ENCODE data around the gene PSMD11. TPM values are rescaled to one million over a fixed set of nuclear protein-coding genes. Genes with fewer than 3 reads are reported as not detected.
"Not testable (repeated sequence)": the region's sequence is repeated elsewhere in the genome, so short reads cannot be mapped to it uniquely, and the experiment has no call there.

PSMD11 gene
- total RNA-seq, 1 experiment from 2014 or later: 163 TPM

- Histone ChIP-seq H3F3A (ENCODE audit: low read length, unreplicated experiment) (no peaks in the 10 kb centered on the region), H3K36me3 (ENCODE audit: low read depth, low read length) (no peaks in the 10 kb centered on the region), H3K4me1 (ENCODE audit: insufficient read depth, low read length) (peaks cover 6% of the 10 kb centered on the region; the same call in 1 of the 2 replicates), H3K9me3 (ENCODE audit: low read length) (no peaks in the 10 kb centered on the region), H3K27me3 (ENCODE audit: low read length) (no peaks in the 10 kb centered on the region), H3K9me2 (replicated peaks; ENCODE audit: low read length) (no peaks in the 10 kb centered on the region), H3K79me2 (ENCODE audit: low read length) (no peaks in the 10 kb centered on the region), H3K9ac (ENCODE audit: low read length) (no peak overlapping the region), H3K27ac (ENCODE audit: low read length) (no peak overlapping the region), H3K4me3 (ENCODE audit: low read length) (no peak overlapping the region), H3K4me2 (ENCODE audit: low read length) (no peak overlapping the region), H4K20me1 (ENCODE audit: low read length) (no peaks in the 10 kb centered on the region), H2AFZ (ENCODE audit: low read length) (no peak overlapping the region)
- no TSS peak for BruUV-seq (replicated peaks)
- ATAC-seq (no peak), DNase-seq (no peak)
- CTCF ChIA-PET: interaction anchor here (0.5 kb wide), 1 partner anchor 353 kb away, joined by 4 read pairs; no protein-coding TSS in a partner anchor
- intact Hi-C loops (cut with micrococcal nuclease): no loop called here
- POLR2A ChIA-PET (ENCODE audit: unreplicated experiment): no interaction called here
- no peak for TF ChIP-seq CTCF (conservative IDR thresholded peaks at IDR 0.05; ENCODE audit: low read depth, low read length)
- no peak for TF ChIP-seq EZH2phosphoT487 (IDR thresholded peaks at IDR 0.05; ENCODE audit: borderline replicate concordance, low read length)
- TF ChIP-seq EZH2 (IDR thresholded peaks at IDR 0.05; ENCODE audit: low read length, unreplicated experiment): no peak
Observed at GRCh38 chr17:32523827-32524552, 79.7 kb downstream of the PSMD11 start.

GRCh38 chr17:32524553-32524880 is 80.2 kb downstream of the PSMD11 start:
- H4K20me1 ChIP-seq (ENCODE audit: low read length); ATAC-seq; BruUV-seq (replicated peaks); H3K27me3 ChIP-seq (ENCODE audit: low read length); H3K27ac ChIP-seq (ENCODE audit: low read length); H2AFZ ChIP-seq (ENCODE audit: low read length); H3K36me3 ChIP-seq (ENCODE audit: low read depth, low read length); H3K9me3 ChIP-seq (ENCODE audit: low read length); H3K4me1 ChIP-seq (ENCODE audit: insufficient read depth, low read length); H3F3A ChIP-seq (ENCODE audit: low read length, unreplicated experiment); H3K4me3 ChIP-seq (ENCODE audit: low read length); POLR2A ChIA-PET (ENCODE audit: unreplicated experiment); H3K9ac ChIP-seq (ENCODE audit: low read length); DNase-seq; H3K79me2 ChIP-seq (ENCODE audit: low read length); H3K4me2 ChIP-seq (ENCODE audit: low read length); CTCF ChIA-PET; intact Hi-C loops (cut with micrococcal nuclease); H3K9me2 ChIP-seq (replicated peaks; ENCODE audit: low read length): not testable (repeated sequence)

GRCh38 chr17:32525122-32525521 is 80.8 kb downstream of the PSMD11 start:
- Histone ChIP-seq H2AFZ (ENCODE audit: low read length) (no peak overlapping the region), H3K4me1 (ENCODE audit: insufficient read depth, low read length) (peaks cover under 1% of the 10 kb centered on the region; the same call in 1 of the 2 replicates), H3K9me2 (replicated peaks; ENCODE audit: low read length) (no peaks in the 10 kb centered on the region), H3K36me3 (ENCODE audit: low read depth, low read length) (no peaks in the 10 kb centered on the region), H3K27ac (ENCODE audit: low read length) (no peak overlapping the region), H3K4me2 (ENCODE audit: low read length) (no peak overlapping the region), H3K79me2 (ENCODE audit: low read length) (no peaks in the 10 kb centered on the region), H3K4me3 (ENCODE audit: low read length) (no peak overlapping the region), H3K9me3 (ENCODE audit: low read length) (no peaks in the 10 kb centered on the region), H4K20me1 (ENCODE audit: low read length) (no peaks in the 10 kb centered on the region), H3F3A (ENCODE audit: low read length, unreplicated experiment) (no peaks in the 10 kb centered on the region), H3K27me3 (ENCODE audit: low read length) (no peaks in the 10 kb centered on the region), H3K9ac (ENCODE audit: low read length) (no peak overlapping the region)
- DNase-seq (no peak), ATAC-seq (no peak)
- ChIA-PET POLR2A (ENCODE audit: unreplicated experiment) (no interaction called here), CTCF (no interaction called here)
- intact Hi-C loops (cut with micrococcal nuclease): no loop called here
- BruUV-seq (replicated peaks): no TSS peak
- TF ChIP-seq CTCF (conservative IDR thresholded peaks at IDR 0.05; ENCODE audit: low read depth, low read length): no peak
- no peak for TF ChIP-seq EZH2 (IDR thresholded peaks at IDR 0.05; ENCODE audit: low read length, unreplicated experiment)
- TF ChIP-seq EZH2phosphoT487 (IDR thresholded peaks at IDR 0.05; ENCODE audit: borderline replicate concordance, low read length): no peak

Data from PC-3 (cell line).